Gastrocnemius medialis (tissue), 4 donors: Measurements from ENCODE around the gene ZNF292. TPM values are rescaled to one million over a fixed set of nuclear protein-coding genes. Genes with fewer than 3 reads are reported as not detected.
"Not testable (repeated sequence)": the region's sequence is repeated elsewhere in the genome, so short reads cannot be mapped to it uniquely, and the experiment has no call there.

Experiments
- ATAC-seq, 2 donors: fragments of 150-250 bp; one replicate each; pipeline ENCODE4 v1.9.1; 2016
- DNase-seq, 2 donors: peaks; one replicate each; pipeline ENCODE4 v3.0.0-alpha.2; 2019
- H3K27ac ChIP-seq, 4 donors: fragments of 200-600 bp; sonication (generic); 1 replicate in 1 of 4; 2 replicates in 3 of 4; pipeline ENCODE4 v1.5.1; 2016 to 2018; ENCODE audit warnings: mild to moderate bottlenecking in 2 of 4, moderate library complexity in 1 of 4
- H3K27me3 ChIP-seq, 3 donors: fragments of 200-600 bp; sonication (generic) in 2 of 3; 1 replicate in 1 of 3; 2 replicates in 2 of 3; pipeline versions ENCODE4 v1.5.1 to v1.6.0; 2016 to 2019; ENCODE audit warnings: mild to moderate bottlenecking in 1 of 3, moderate library complexity in 1 of 3
- H3K36me3 ChIP-seq, 2 donors: fragments of 200-600 bp; sonication (generic) in 1 of 2; one replicate each; pipeline ENCODE4 v1.5.1; 2017 to 2018
- H3K4me1 ChIP-seq, 2 donors: fragments of 200-600 bp; sonication (generic) in 1 of 2; one replicate each; pipeline ENCODE4 v1.5.1; 2016 to 2017; ENCODE audit warnings: mild to moderate bottlenecking in 2 of 2
- H3K4me3 ChIP-seq, 4 donors: fragments of 200-600 bp; sonication (generic) in 3 of 4; 1 replicate in 1 of 4; 2 replicates in 3 of 4; pipeline ENCODE4 v1.5.1; 2016 to 2019; ENCODE audit warnings: mild to moderate bottlenecking in 2 of 4
- H3K9me3 ChIP-seq, 3 donors: fragments of 200-600 bp; sonication (generic) in 2 of 3; 1 replicate in 1 of 3; 2 replicates in 2 of 3; pipeline ENCODE4 v1.5.1; 2016 to 2019
- POLR2A ChIP-seq, 2 donors: fragments of 450-650 bp; IDR thresholded peaks; one replicate each; pipeline ENCODE4 v1.6.1; 2017; ENCODE audit warnings: antibody characterized with exemption in 2 of 2, mild to moderate bottlenecking in 2 of 2, moderate library complexity in 2 of 2
- in situ Hi-C, 4 donors: fragments of 200-750 bp; cut with MboI; loops; one replicate each; pipeline versions ENCODE4 v1.15.0 to v1.8.0; 2017; ENCODE audit warnings: low sequenced_read_pairs in 4 of 4
- intact Hi-C: fragments of 100-400 bp; cut with DNase I; formaldehyde crosslinking; loops from one replicate; pipeline ENCODE4 v1.15.1; 2023; ENCODE audit warnings: low total_unique reads
- total RNA-seq, 4 donors: library from RNA; depleted of rRNA; stranded (reverse); fragments of >200 nt; gene quantifications; one replicate each; pipeline versions ENCODE4 v1.1.0 to v1.2.3, GENCODE V29; 2016
- TF ChIP-seq, protein P1 (sequence below), 5 experiments: fragments of 450-650 bp in 3 of 5; fragments of 200-600 bp in 2 of 5; sonication (generic) in 2 of 5; IDR thresholded peaks in 4 of 5; conservative IDR thresholded peaks in 1 of 5; 1 replicate in 4 of 5; 2 replicates in 1 of 5; pipeline ENCODE4 v1.5.1; 2016 to 2019; ENCODE audit warnings: antibody characterized with exemption in 5 of 5, mild to moderate bottlenecking in 3 of 5, moderate library complexity in 3 of 5

The ZNF292 gene
- total RNA-seq, 4 donors from 2014 or later: 10.7 to 21.7 (median 11.5) TPM

DNA sequence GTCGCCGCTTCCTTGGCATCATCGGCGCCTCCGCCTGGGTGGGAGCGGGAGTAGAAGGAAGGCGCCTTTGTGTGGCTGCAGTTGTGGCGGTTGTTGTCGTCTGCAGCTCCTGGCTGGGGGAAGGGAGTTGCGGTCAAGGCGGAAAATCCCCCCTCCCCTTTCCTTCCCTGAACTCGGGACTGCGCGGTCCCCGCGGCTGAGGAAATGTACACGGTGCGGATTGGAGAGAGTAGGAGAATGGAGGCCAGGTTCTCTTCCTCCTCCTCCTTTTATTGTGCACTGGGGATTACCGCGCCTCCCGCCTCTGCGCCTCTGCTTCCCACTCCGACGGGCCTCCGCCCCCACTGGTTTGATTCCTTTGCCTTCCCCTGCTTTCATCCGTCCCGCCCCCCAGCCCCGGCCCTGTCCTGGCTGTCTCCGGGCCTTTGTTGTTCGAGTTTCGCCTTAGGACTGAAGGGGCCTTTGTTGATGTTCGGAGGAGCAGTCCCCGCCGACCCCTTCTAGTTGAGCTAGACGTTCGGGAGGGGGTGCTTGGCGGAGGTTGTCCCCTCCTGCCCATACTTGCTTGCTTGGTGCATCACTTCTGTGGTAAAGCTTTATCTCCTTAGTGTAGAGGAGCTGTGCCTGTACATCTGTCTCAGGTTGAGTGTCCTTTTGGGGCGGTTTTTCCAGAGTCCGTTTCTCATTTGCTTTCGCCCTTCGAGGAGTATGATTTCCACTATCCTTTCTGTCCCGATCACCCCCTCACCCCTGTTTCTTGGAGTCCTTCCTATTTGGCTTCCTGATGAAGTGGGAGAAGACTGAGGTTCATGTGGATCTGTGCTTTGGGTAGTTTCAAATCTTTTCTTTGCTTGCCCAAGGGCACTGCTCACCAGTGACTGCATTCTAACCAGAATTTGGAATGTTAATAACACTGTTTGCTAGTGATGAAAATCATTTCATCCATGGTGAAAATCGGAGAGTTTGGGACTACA is 764 bp downstream of the ZNF292 start:
- Histone ChIP-seq H3K4me1 (peaks cover 50 to 58% of the 10 kb centered on the region in 2 donors), H3K4me3 (peak overlapping the region; percentile 83 to 98 (median 92)), H3K36me3 (no peaks in the 10 kb centered on the region), H3K27me3 (no peaks in the 10 kb centered on the region), H3K9me3 (no peaks in the 10 kb centered on the region), H3K27ac (peak overlapping the region; percentile 96 to 98 (median 96))
- DNase-seq (peak; percentile 16 to 32), ATAC-seq (peak; percentile 5 to 11)
- TF ChIP-seq POLR2A (IDR thresholded peaks at IDR 0.05): no peak
- TF ChIP-seq, protein P1, sequence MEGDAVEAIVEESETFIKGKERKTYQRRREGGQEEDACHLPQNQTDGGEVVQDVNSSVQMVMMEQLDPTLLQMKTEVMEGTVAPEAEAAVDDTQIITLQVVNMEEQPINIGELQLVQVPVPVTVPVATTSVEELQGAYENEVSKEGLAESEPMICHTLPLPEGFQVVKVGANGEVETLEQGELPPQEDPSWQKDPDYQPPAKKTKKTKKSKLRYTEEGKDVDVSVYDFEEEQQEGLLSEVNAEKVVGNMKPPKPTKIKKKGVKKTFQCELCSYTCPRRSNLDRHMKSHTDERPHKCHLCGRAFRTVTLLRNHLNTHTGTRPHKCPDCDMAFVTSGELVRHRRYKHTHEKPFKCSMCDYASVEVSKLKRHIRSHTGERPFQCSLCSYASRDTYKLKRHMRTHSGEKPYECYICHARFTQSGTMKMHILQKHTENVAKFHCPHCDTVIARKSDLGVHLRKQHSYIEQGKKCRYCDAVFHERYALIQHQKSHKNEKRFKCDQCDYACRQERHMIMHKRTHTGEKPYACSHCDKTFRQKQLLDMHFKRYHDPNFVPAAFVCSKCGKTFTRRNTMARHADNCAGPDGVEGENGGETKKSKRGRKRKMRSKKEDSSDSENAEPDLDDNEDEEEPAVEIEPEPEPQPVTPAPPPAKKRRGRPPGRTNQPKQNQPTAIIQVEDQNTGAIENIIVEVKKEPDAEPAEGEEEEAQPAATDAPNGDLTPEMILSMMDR (IDR thresholded peaks at IDR 0.05 in 4 of 5, conservative IDR thresholded peaks at IDR 0.05 in 1 of 5): no peak
- in situ Hi-C loops: no loop called here
- intact Hi-C loops: loop anchor here (2.0 to 10.0 kb wide), 3 partner anchors 547 to 1809 kb away; partner anchors contain the start of genes AKIRIN2, RNGTT and SYNCRIP

DNA sequence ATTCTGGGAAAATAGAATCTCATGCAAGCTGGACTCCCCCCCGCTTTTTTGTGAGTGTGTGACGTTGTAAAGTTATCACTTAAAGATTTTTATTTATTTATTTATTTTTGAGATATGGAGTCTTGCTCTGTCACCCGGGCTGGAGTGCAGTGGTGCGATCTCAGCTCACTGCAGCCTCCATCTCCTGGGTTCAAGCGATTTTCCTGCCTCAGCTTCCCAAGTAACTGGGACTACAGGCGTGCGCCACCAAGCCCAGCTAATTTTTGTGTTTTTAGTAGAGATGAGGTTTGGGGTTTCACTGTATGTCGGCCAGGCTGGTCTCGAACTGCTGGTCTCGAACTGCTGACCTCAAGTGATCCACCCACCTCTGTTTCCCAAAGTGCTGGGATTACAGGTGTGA is 2.2 kb downstream of the ZNF292 start:
- intact Hi-C loops: loop anchor here (5.0 to 10.0 kb wide), 2 partner anchors 1515 to 1807 kb away; partner anchors contain the start of genes RNGTT and SYNCRIP
- H3K4me3 ChIP-seq, ATAC-seq, H3K27me3 ChIP-seq, H3K9me3 ChIP-seq, H3K36me3 ChIP-seq, DNase-seq, H3K27ac ChIP-seq, in situ Hi-C loops: not testable (repeated sequence)
- H3K4me1 ChIP-seq: peaks cover 60 to 62% of the 10 kb centered on the region in 2 donors

DNA sequence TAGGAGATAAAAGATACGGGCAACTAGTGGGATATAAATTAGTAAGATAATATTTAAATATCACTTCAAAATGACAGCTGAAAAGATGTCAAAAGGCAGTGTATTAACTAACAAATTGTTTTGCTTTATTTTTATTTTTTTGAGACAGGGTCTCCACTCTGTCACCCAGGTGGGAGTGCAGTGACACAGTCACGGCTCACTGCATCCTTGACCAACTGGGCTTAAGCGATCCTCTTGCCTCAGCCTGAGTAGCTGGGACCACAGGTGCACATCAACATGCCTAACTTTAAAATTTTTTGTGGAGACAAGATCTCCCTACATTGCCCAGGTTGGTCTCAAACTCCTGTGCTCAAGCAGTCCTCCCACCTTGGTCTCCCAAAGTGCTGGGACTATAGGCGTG is 5.9 kb downstream of the ZNF292 start:
- DNase-seq (no peak), ATAC-seq (no peak)
- Histone ChIP-seq H3K4me1 (peaks cover 45 to 47% of the 10 kb centered on the region in 2 donors), H3K9me3 (no peaks in the 10 kb centered on the region), H3K4me3 (no peak overlapping the region), H3K36me3 (no peaks in the 10 kb centered on the region), H3K27me3 (no peaks in the 10 kb centered on the region), H3K27ac (no peak overlapping the region)
- in situ Hi-C loops (no loop called here), intact Hi-C loops (no loop called here)
- TF ChIP-seq POLR2A (IDR thresholded peaks at IDR 0.05): no peak
- TF ChIP-seq, protein P1 (IDR thresholded peaks at IDR 0.05 in 4 of 5, conservative IDR thresholded peaks at IDR 0.05 in 1 of 5): no peak

DNA sequence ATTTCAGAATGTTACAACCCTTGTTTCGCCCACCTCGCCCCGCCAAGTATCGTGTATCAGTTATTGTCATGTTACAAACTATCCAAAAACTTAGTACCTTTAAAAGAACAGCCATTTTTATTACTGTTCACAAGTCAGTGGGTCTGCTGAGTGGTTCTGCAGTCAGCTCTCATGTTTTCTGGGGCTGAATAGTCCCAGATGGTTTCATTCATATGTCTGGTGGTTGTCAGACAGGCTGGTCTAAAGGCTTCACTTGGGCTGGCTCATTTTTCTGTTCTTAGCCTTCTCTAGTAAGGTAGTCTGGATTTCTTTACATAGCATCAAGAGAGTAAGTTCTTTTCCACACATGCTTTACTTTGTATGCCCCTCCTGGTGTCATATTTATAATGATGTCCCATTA is 8.6 kb downstream of the ZNF292 start:
- H3K4me1 ChIP-seq: peaks cover 27 to 36% of the 10 kb centered on the region in 2 donors
- in situ Hi-C loops (no loop called here), intact Hi-C loops (no loop called here)
- H3K4me3 ChIP-seq: no peak overlapping the region
- ATAC-seq (no peak), DNase-seq (no peak)
- no peaks in the 10 kb centered on the region for H3K27me3 ChIP-seq
- TF ChIP-seq, protein P1 (IDR thresholded peaks at IDR 0.05 in 4 of 5, conservative IDR thresholded peaks at IDR 0.05 in 1 of 5): no peak
- no peak for TF ChIP-seq POLR2A (IDR thresholded peaks at IDR 0.05)
- no peaks in the 10 kb centered on the region for H3K9me3 ChIP-seq
- H3K27ac ChIP-seq: no peak overlapping the region
- H3K36me3 ChIP-seq: no peaks in the 10 kb centered on the region

DNA sequence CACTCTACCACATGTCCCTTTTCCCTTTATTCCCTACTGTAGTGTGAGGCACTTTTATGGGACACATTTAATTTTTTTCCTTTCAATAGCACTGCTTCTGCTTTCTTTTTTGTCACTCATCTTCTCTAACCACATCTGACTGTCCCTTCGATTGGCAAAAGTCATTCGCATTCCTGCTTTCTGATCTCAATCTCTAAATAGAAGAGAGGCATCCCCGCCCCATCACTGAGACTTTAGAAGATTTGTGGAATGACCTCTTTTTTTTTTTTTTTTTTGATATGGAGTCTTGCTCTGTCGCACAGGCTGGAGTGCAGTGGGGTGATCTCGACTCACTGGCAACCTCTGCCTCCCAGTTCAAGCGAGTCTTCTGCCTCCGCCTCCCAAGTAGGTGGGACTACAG is 9.1 kb downstream of the ZNF292 start:
- intact Hi-C loops: no loop called here
- H3K4me1 ChIP-seq: peaks cover 27 to 36% of the 10 kb centered on the region in 2 donors
- TF ChIP-seq, protein P1 (IDR thresholded peaks at IDR 0.05 in 4 of 5, conservative IDR thresholded peaks at IDR 0.05 in 1 of 5): no peak
- no peak for TF ChIP-seq POLR2A (IDR thresholded peaks at IDR 0.05)
- no peaks in the 10 kb centered on the region for H3K27me3 ChIP-seq
- H3K9me3 ChIP-seq: no peaks in the 10 kb centered on the region
- no peak overlapping the region for H3K4me3 ChIP-seq
- in situ Hi-C loops: no loop called here
- no peaks in the 10 kb centered on the region for H3K36me3 ChIP-seq
- no peak for DNase-seq
- no peak overlapping the region for H3K27ac ChIP-seq
- ATAC-seq: no peak
